SK-N-SH (cell line): Measurements from ENCODE around the gene SEC14L5. TPM values are rescaled to one million over a fixed set of nuclear protein-coding genes. Genes with fewer than 3 reads are reported as not detected.

Experiments used
- CTCF ChIA-PET: fragments of 300-600, 350-600 bp; formaldehyde crosslinking; extraction: SDS; loops from one replicate; lab custom pipeline; 2021; lab: Yijun Ruan, JAX
- POLR2A ChIA-PET: fragments of 350-600 bp; sonication (Branson Sonifier 250); formaldehyde crosslinking; extraction: SDS; loops from one replicate; lab custom pipeline; 2020; ENCODE audit warnings: antibody characterized with exemption, inconsistent platforms; lab: Yijun Ruan, JAX
- DNase-seq: peaks from one replicate; pipeline ENCODE4 v3.0.0; 2012
- H2AFZ ChIP-seq: fragments of 200-600 bp; sonication (generic); 2 replicates; pipeline ENCODE4 v1.8.1; 2016; ENCODE audit warnings: antibody characterized with exemption, mild to moderate bottlenecking, low read depth
- H3F3A ChIP-seq: fragments of 200-600 bp; sonication (generic); replicated peaks from 2 replicates; pipeline ENCODE3; 2016; ENCODE audit warnings: antibody characterized with exemption, mild to moderate bottlenecking; ENCODE audit not compliant: insufficient read depth
- H3K27ac ChIP-seq, 2 experiments: fragments of 200-500 bp in 1 of 2; fragments of 200-600 bp in 1 of 2; sonication (Bioruptor generic) in 1 of 2; sonication (generic), shearing (Covaris generic) in 1 of 2; 2 replicates each; pipeline versions ENCODE4 v1.5.1 to v1.6.1; 2014 to 2016; ENCODE audit warnings: low read depth in 2 of 2, inconsistent platforms in 1 of 2, low read length in 1 of 2, mild to moderate bottlenecking in 1 of 2, mixed read lengths in 1 of 2
- H3K27me3 ChIP-seq: fragments of 200-600 bp; sonication (generic), shearing (Covaris generic); 2 replicates; pipeline ENCODE4 v1.6.1; 2016; ENCODE audit warnings: mixed run types; ENCODE audit not compliant: insufficient read depth
- H3K36me3 ChIP-seq, 2 experiments: fragments of 200-500 bp in 1 of 2; fragments of 200-600 bp in 1 of 2; sonication (Bioruptor generic) in 1 of 2; sonication (generic) in 1 of 2; replicated peaks in 1 of 2; 2 replicates each; pipeline versions ENCODE3 to v1.5.1; 2014 to 2016; ENCODE audit warnings: low read length in 1 of 2, mild to moderate bottlenecking in 1 of 2; ENCODE audit not compliant: insufficient read depth in 2 of 2, control insufficient read depth in 1 of 2
- H3K4me1 ChIP-seq, 2 experiments: fragments of 200-500 bp in 1 of 2; fragments of 200-600 bp in 1 of 2; sonication (Bioruptor generic) in 1 of 2; sonication (generic), shearing (Covaris generic) in 1 of 2; 2 replicates each; pipeline versions ENCODE4 v1.5.1 to v1.6.1; 2014 to 2016; ENCODE audit warnings: low read depth in 1 of 2, low read length in 1 of 2, mixed run types in 1 of 2; ENCODE audit not compliant: insufficient read depth in 2 of 2, control insufficient read depth in 1 of 2
- H3K4me2 ChIP-seq: fragments of 200-600 bp; sonication (generic), shearing (Covaris generic); 2 replicates; pipeline ENCODE4 v1.6.1; 2017; ENCODE audit warnings: mixed run types
- H3K4me3 ChIP-seq, 2 experiments: fragments of 200-500 bp in 1 of 2; fragments of 200-600 bp in 1 of 2; sonication (Bioruptor generic) in 1 of 2; sonication (generic), shearing (Covaris generic) in 1 of 2; 2 replicates each; pipeline versions ENCODE4 v1.5.1 to v1.8.1; 2014 to 2016; ENCODE audit warnings: low read depth in 2 of 2, inconsistent platforms in 1 of 2, low read length in 1 of 2, mild to moderate bottlenecking in 1 of 2, mixed read lengths in 1 of 2, moderate library complexity in 1 of 2
- H3K79me2 ChIP-seq: fragments of 200-600 bp; sonication (generic); 2 replicates; pipeline ENCODE4 v1.8.1; 2017; ENCODE audit warnings: mild to moderate bottlenecking; ENCODE audit not compliant: insufficient read depth
- H3K9ac ChIP-seq: fragments of 200-600 bp; sonication (generic); 2 replicates; pipeline ENCODE4 v1.6.1; 2017; ENCODE audit warnings: mixed run types
- H3K9me2 ChIP-seq: fragments of 200-600 bp; sonication (generic); 2 replicates; pipeline ENCODE4 v1.6.1; 2017; ENCODE audit warnings: mixed run types
- H3K9me3 ChIP-seq: fragments of 200-600 bp; sonication (generic); 2 replicates; pipeline ENCODE4 v1.6.1; 2017; ENCODE audit warnings: mixed run types, mild to moderate bottlenecking, moderate library complexity
- H4K20me1 ChIP-seq: fragments of 200-600 bp; sonication (generic); 2 replicates; pipeline ENCODE4 v1.6.1; 2017; ENCODE audit warnings: mild to moderate bottlenecking, mixed run types; ENCODE audit not compliant: insufficient read depth
- ELF1 ChIP-seq: IDR thresholded peaks from 2 replicates; pipeline ENCODE4 v1.4.0; 2012
- EP300 ChIP-seq, 2 experiments: IDR thresholded peaks; 2 replicates each; pipeline versions ENCODE4 v1.4.0 to v1.6.1; 2012; ENCODE audit warnings: borderline replicate concordance in 1 of 2, low read depth in 1 of 2, low read length in 1 of 2
- EZH2phosphoT487 ChIP-seq: fragments of 200-600 bp; sonication (generic); IDR thresholded peaks from 2 replicates; pipeline ENCODE4 v1.6.1; 2017; ENCODE audit warnings: low read depth, mixed run types, mild to moderate bottlenecking, antibody characterized with exemption, moderate library complexity, borderline replicate concordance
- JUND ChIP-seq: IDR thresholded peaks from 2 replicates; pipeline ENCODE4 v1.4.0; 2012
- MXI1 ChIP-seq: IDR thresholded peaks from 2 replicates; pipeline ENCODE4 v1.6.1; 2012; ENCODE audit warnings: mild to moderate bottlenecking, low read depth, low read length, improper control_type of control experiment
- POLR2AphosphoS5 ChIP-seq: IDR thresholded peaks from 2 replicates; pipeline ENCODE4 v1.6.1; 2012; ENCODE audit warnings: low read depth, low read length
- RAD21 ChIP-seq: IDR thresholded peaks from 2 replicates; pipeline ENCODE4 v1.6.1; 2012; ENCODE audit warnings: mild to moderate bottlenecking, low read length
- RCOR1 ChIP-seq: fragments of 150-350 bp; IDR thresholded peaks from 2 replicates; pipeline ENCODE4 v1.6.1; 2017; ENCODE audit warnings: antibody characterized with exemption, low read length
- RFX5 ChIP-seq: IDR thresholded peaks from 2 replicates; pipeline ENCODE4 v1.6.1; 2012; ENCODE audit warnings: mild to moderate bottlenecking, improper control_type of control experiment, low read length
- WGBS: methylation state at CpG from one replicate; pipeline ENCODE4 v1.1.6; 2017; ENCODE audit warnings: low lambda C conversion rate; 5-methylcytosine and 5-hydroxymethylcytosine counted together
- polyA plus RNA-seq, 3 experiments: library from polyadenylated mRNA; depleted of rRNA; stranded (reverse); fragments of >200 nt; gene quantifications; 2 replicates each; pipeline ENCODE4 v1.2.3, GENCODE V29; 2012
- TF ChIP-seq, protein P1 (sequence below): IDR thresholded peaks from 2 replicates; pipeline ENCODE4; 2012
- TF ChIP-seq, protein P2 (sequence below): fragments of 200-600 bp; sonication (generic); IDR thresholded peaks from 2 replicates; pipeline ENCODE4 v1.6.1; 2017; ENCODE audit warnings: antibody characterized with exemption, mild to moderate bottlenecking, moderate library complexity
- TF ChIP-seq, protein P3 (sequence below): fragments of 150-350 bp; IDR thresholded peaks from 2 replicates; pipeline ENCODE4 v1.6.1; 2017; ENCODE audit warnings: antibody characterized with exemption, low read length, low read depth, borderline replicate concordance
- TF ChIP-seq, protein P4 (sequence below): IDR thresholded peaks from 2 replicates; pipeline ENCODE4 v1.4.0; 2012; ENCODE audit warnings: low read depth, borderline replicate concordance
- TF ChIP-seq, protein P5 (sequence below): fragments of 150-350 bp; IDR thresholded peaks from 2 replicates; pipeline ENCODE4 v1.6.1; 2016; ENCODE audit warnings: mild to moderate bottlenecking, low read depth, low read length
- TF ChIP-seq, protein P6 (sequence below): IDR thresholded peaks from 2 replicates; pipeline ENCODE4 v1.6.1; 2012; ENCODE audit warnings: mild to moderate bottlenecking, low read depth, low read length, moderate library complexity

The SEC14L5 gene
- polyA plus RNA-seq, 1 of the 3 experiments (the other 2 are of a cell fraction): 0.08 TPM

DNA sequence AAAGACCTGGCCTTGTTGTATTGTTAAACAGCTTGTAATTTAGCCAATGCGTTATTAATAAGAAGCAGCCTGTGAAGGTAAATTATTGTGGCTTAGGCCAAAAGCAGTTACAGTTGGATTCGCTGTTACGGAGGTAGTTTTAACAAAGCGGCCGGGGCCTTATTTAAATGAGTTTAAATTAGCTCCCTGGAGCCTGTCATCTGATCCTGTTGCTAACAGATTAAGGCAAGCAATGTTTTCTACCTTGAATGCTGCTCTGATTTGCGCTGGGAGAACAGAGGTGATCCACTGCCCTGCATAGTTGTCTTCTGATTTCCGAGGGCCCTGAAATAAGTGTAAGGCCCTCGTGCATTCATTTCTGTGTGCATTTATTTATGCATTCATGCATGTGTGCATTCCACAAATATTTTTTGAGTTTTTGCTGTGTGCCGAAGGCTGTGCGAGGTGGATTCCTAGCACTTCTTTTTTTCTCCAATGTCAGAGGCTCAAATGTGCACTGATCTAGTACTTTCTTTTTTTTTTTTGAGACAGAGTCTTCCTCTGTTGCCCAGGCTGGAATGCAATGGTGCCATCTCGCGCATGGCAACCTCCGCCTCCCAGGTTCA lies 10.9 kb downstream of the SEC14L5 start:
- H3K9ac ChIP-seq: no peak overlapping the region
- 77% methylated on average over 13 of the region's 13 CpGs for WGBS
- no peaks in the 10 kb centered on the region for H3K36me3 ChIP-seq
- no peaks in the 10 kb centered on the region for H3K79me2 ChIP-seq
- ChIA-PET POLR2A (no interaction called here), CTCF (interaction anchor here (1.5 kb wide), 1 partner anchor 13 kb away, joined by 5 read pairs; no protein-coding TSS in a partner anchor)
- H3K27ac ChIP-seq: no peak overlapping the region
- TF ChIP-seq EZH2phosphoT487 (no peak), MXI1 (no peak), RAD21 (no peak), RCOR1 (no peak), JUND (no peak), EP300 (IDR thresholded peaks at IDR 0.05; ENCODE audit: borderline replicate concordance in 1 of 2, low read depth in 1 of 2, low read length in 1 of 2) (no peak), POLR2AphosphoS5 (no peak), RFX5 (no peak), ELF1 (no peak)
- TF ChIP-seq, protein P1, sequence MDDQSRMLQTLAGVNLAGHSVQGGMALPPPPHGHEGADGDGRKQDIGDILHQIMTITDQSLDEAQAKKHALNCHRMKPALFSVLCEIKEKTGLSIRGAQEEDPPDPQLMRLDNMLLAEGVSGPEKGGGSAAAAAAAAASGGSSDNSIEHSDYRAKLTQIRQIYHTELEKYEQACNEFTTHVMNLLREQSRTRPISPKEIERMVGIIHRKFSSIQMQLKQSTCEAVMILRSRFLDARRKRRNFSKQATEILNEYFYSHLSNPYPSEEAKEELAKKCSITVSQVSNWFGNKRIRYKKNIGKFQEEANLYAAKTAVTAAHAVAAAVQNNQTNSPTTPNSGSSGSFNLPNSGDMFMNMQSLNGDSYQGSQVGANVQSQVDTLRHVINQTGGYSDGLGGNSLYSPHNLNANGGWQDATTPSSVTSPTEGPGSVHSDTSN: no peak
- TF ChIP-seq, protein P2, sequence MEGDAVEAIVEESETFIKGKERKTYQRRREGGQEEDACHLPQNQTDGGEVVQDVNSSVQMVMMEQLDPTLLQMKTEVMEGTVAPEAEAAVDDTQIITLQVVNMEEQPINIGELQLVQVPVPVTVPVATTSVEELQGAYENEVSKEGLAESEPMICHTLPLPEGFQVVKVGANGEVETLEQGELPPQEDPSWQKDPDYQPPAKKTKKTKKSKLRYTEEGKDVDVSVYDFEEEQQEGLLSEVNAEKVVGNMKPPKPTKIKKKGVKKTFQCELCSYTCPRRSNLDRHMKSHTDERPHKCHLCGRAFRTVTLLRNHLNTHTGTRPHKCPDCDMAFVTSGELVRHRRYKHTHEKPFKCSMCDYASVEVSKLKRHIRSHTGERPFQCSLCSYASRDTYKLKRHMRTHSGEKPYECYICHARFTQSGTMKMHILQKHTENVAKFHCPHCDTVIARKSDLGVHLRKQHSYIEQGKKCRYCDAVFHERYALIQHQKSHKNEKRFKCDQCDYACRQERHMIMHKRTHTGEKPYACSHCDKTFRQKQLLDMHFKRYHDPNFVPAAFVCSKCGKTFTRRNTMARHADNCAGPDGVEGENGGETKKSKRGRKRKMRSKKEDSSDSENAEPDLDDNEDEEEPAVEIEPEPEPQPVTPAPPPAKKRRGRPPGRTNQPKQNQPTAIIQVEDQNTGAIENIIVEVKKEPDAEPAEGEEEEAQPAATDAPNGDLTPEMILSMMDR: no peak
- TF ChIP-seq, protein P3, sequence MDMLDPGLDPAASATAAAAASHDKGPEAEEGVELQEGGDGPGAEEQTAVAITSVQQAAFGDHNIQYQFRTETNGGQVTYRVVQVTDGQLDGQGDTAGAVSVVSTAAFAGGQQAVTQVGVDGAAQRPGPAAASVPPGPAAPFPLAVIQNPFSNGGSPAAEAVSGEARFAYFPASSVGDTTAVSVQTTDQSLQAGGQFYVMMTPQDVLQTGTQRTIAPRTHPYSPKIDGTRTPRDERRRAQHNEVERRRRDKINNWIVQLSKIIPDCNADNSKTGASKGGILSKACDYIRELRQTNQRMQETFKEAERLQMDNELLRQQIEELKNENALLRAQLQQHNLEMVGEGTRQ: no peak
- TF ChIP-seq, protein P4, sequence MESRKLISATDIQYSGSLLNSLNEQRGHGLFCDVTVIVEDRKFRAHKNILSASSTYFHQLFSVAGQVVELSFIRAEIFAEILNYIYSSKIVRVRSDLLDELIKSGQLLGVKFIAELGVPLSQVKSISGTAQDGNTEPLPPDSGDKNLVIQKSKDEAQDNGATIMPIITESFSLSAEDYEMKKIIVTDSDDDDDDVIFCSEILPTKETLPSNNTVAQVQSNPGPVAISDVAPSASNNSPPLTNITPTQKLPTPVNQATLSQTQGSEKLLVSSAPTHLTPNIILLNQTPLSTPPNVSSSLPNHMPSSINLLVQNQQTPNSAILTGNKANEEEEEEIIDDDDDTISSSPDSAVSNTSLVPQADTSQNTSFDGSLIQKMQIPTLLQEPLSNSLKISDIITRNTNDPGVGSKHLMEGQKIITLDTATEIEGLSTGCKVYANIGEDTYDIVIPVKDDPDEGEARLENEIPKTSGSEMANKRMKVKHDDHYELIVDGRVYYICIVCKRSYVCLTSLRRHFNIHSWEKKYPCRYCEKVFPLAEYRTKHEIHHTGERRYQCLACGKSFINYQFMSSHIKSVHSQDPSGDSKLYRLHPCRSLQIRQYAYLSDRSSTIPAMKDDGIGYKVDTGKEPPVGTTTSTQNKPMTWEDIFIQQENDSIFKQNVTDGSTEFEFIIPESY: no peak
- TF ChIP-seq, protein P5, sequence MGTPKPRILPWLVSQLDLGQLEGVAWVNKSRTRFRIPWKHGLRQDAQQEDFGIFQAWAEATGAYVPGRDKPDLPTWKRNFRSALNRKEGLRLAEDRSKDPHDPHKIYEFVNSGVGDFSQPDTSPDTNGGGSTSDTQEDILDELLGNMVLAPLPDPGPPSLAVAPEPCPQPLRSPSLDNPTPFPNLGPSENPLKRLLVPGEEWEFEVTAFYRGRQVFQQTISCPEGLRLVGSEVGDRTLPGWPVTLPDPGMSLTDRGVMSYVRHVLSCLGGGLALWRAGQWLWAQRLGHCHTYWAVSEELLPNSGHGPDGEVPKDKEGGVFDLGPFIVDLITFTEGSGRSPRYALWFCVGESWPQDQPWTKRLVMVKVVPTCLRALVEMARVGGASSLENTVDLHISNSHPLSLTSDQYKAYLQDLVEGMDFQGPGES: no peak
- TF ChIP-seq, protein P6, sequence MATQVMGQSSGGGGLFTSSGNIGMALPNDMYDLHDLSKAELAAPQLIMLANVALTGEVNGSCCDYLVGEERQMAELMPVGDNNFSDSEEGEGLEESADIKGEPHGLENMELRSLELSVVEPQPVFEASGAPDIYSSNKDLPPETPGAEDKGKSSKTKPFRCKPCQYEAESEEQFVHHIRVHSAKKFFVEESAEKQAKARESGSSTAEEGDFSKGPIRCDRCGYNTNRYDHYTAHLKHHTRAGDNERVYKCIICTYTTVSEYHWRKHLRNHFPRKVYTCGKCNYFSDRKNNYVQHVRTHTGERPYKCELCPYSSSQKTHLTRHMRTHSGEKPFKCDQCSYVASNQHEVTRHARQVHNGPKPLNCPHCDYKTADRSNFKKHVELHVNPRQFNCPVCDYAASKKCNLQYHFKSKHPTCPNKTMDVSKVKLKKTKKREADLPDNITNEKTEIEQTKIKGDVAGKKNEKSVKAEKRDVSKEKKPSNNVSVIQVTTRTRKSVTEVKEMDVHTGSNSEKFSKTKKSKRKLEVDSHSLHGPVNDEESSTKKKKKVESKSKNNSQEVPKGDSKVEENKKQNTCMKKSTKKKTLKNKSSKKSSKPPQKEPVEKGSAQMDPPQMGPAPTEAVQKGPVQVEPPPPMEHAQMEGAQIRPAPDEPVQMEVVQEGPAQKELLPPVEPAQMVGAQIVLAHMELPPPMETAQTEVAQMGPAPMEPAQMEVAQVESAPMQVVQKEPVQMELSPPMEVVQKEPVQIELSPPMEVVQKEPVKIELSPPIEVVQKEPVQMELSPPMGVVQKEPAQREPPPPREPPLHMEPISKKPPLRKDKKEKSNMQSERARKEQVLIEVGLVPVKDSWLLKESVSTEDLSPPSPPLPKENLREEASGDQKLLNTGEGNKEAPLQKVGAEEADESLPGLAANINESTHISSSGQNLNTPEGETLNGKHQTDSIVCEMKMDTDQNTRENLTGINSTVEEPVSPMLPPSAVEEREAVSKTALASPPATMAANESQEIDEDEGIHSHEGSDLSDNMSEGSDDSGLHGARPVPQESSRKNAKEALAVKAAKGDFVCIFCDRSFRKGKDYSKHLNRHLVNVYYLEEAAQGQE: no peak
- no peaks in the 10 kb centered on the region for H3K9me2 ChIP-seq
- no peaks in the 10 kb centered on the region for H4K20me1 ChIP-seq
- H3F3A ChIP-seq: no peaks in the 10 kb centered on the region
- DNase-seq: no peak
- H3K9me3 ChIP-seq: no peaks in the 10 kb centered on the region
- H3K4me3 ChIP-seq: no peak overlapping the region
- no peak overlapping the region for H2AFZ ChIP-seq
- H3K27me3 ChIP-seq: peaks cover 10% of the 10 kb centered on the region
- H3K4me2 ChIP-seq: no peak overlapping the region
- no peaks in the 10 kb centered on the region for H3K4me1 ChIP-seq
